ENCODE results near the gene USP30. TPM values are rescaled to one million over a fixed set of nuclear protein-coding genes. Genes with fewer than 3 reads are reported as not detected.

USP30 gene
- total RNA-seq, 1 donor = 10.1 TPM

DNA sequence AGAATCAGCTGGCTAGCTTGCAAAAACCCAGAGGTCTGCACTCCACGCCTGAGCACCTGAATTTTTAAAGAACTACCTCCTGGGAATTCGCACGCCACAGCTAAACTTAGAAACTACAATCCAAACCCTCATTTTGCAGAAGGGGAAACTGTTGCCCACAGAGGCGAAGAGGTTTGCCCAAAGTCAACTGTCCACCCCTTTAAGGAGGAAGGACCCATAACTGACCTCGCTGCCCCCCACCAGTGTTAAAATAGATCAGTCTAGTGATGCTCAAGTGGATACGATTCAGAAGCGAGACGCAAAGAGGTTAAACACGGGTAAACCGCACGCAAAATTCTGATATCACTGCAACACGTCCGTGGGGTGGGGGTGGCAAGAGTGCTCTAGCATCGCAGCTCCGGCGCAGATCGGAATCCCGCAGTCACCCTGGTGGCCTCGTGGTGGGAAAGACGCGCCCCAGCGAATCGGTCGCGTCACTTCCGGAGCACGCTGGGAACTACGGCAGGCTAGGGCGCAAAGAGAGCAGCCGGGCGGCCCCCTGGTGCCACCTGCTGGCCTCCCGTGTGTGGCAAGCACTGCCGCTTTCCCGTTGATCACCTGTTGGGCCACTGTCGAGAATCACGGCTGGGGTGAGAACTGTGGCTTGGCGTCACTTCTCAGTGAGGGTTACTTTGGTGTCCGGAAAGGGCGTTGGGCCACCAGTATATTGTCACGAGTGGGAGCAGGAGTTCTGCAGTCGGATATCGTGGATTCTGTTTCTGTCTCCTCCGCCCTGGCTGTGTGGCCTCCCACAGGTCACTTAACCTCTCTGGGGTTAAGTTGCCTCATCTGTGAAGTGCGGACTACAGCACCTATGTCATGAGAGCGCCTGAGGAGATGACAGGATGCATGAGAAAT, 40.9 kb downstream of the USP30 start, which contains the start of gene ALKBH2:
ALKBH2 (minus strand) TSS at position 451 of the 897 bp plus-strand sequence. CDS start 686 bp downstream, outside the sequence.
- Histone ChIP-seq H2AFZ (ENCODE audit: low read length) (peak within 1 kb of the TSS; percentile 90), H3K27ac (ENCODE audit: low read depth, low read length) (peak within 1 kb of the TSS; percentile 88), H3K4me1 (ENCODE audit: insufficient read depth, low read length) (peaks cover 16% of the 10 kb centered on the region), H3K79me2 (ENCODE audit: insufficient read depth, low read length) (peaks cover 15% of the 10 kb centered on the region), H3K27me3 (ENCODE audit: insufficient read depth, low read length) (no peaks in the 10 kb centered on the region), H3K36me3 (ENCODE audit: insufficient read depth, low read length) (peaks cover 13% of the 10 kb centered on the region), H4K20me1 (ENCODE audit: insufficient read depth, low read length) (peaks cover 2% of the 10 kb centered on the region), H3K4me3 (ENCODE audit: insufficient read depth, low read length) (peak within 1 kb of the TSS; percentile 77), H3K4me2 (ENCODE audit: insufficient read depth, low read length) (peak within 1 kb of the TSS; percentile 97), H3K9me3 (ENCODE audit: low read depth, low read length) (no peaks in the 10 kb centered on the region)
- TF ChIP-seq, protein P1, sequence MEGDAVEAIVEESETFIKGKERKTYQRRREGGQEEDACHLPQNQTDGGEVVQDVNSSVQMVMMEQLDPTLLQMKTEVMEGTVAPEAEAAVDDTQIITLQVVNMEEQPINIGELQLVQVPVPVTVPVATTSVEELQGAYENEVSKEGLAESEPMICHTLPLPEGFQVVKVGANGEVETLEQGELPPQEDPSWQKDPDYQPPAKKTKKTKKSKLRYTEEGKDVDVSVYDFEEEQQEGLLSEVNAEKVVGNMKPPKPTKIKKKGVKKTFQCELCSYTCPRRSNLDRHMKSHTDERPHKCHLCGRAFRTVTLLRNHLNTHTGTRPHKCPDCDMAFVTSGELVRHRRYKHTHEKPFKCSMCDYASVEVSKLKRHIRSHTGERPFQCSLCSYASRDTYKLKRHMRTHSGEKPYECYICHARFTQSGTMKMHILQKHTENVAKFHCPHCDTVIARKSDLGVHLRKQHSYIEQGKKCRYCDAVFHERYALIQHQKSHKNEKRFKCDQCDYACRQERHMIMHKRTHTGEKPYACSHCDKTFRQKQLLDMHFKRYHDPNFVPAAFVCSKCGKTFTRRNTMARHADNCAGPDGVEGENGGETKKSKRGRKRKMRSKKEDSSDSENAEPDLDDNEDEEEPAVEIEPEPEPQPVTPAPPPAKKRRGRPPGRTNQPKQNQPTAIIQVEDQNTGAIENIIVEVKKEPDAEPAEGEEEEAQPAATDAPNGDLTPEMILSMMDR (IDR thresholded peaks at IDR 0.05; ENCODE audit: extremely low read depth, low read depth, low read length) = peak; percentile 93
- DNase-seq (ENCODE audit: insufficient read length, low spot score, missing footprints) = peak; percentile 97

DNA sequence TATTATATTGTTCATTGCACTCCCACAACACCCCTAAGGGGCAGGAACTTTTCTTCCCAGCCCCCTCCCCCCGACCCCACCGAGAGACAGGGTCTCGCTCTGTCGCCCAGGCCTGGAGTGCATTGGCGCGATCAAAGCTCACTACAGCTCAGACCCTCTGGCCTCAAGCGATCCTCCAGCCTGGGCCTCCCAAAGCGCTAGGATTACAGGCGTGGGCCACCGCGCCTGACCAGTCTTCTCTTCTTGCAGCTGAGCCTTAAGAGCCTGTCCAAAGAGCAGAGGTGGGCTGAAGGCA, 44.7 kb downstream of the USP30 start:
- Histone ChIP-seq H3K4me3 (ENCODE audit: insufficient read depth, low read length) (peak overlapping the region; percentile 91), H3K27me3 (ENCODE audit: insufficient read depth, low read length) (no peaks in the 10 kb centered on the region), H4K20me1 (ENCODE audit: insufficient read depth, low read length) (no peaks in the 10 kb centered on the region), H3K36me3 (ENCODE audit: insufficient read depth, low read length) (peaks cover 2% of the 10 kb centered on the region), H3K4me2 (ENCODE audit: insufficient read depth, low read length) (peak overlapping the region; percentile 82), H3K27ac (ENCODE audit: low read depth, low read length) (no peak overlapping the region), H2AFZ (ENCODE audit: low read length) (peak overlapping the region; percentile 40), H3K4me1 (ENCODE audit: insufficient read depth, low read length) (peaks cover 29% of the 10 kb centered on the region), H3K79me2 (ENCODE audit: insufficient read depth, low read length) (peaks cover 35% of the 10 kb centered on the region), H3K9me3 (ENCODE audit: low read depth, low read length) (no peaks in the 10 kb centered on the region)
- no peak for DNase-seq (ENCODE audit: insufficient read length, low spot score, missing footprints)
- TF ChIP-seq, protein P1 (IDR thresholded peaks at IDR 0.05; ENCODE audit: extremely low read depth, low read depth, low read length) = no peak

DNA sequence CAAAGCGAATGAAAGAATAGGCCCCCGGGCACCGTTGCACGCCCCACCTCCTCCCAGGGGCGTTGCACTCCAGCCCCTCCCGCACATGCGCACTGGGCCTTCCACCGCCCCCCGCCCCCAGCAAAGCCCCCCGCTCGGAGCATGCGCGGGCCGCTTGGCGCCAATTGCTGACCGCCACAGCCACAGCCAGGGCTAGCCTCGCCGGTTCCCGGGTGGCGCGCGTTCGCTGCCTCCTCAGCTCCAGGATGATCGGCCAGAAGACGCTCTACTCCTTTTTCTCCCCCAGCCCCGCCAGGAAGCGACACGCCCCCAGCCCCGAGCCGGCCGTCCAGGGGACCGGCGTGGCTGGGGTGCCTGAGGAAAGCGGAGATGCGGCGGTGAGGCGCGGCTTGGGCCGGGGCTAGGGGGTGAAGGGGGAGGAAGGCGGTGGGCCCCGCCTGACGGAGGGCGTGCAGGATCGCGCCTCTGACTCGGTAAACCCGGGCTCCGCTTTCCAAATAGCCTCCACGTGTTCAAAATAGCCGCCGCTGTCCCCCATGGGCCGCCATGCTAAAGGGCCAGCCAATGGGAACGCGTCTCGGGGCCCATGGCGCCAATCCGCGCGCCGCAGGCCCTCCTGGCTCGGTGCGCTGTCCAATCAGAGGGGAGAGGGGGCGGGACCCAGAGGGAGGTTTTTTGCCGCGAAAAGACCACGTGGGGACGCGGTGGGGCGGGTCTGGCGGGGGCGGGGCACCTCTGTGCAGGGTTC, 45.2 kb downstream of the USP30 start, which contains the start of gene UNG:
UNG (plus strand) TSS at position 163 of the 748 bp plus-strand sequence; CDS start at position 246, 83 bp downstream.
- TF ChIP-seq, protein P1 (IDR thresholded peaks at IDR 0.05; ENCODE audit: extremely low read depth, low read depth, low read length) = no peak
- Histone ChIP-seq H3K4me2 (ENCODE audit: insufficient read depth, low read length) (peak within 1 kb of the TSS; percentile 91), H3K4me1 (ENCODE audit: insufficient read depth, low read length) (peaks cover 28% of the 10 kb centered on the region), H2AFZ (ENCODE audit: low read length) (peak within 1 kb of the TSS; percentile 96), H4K20me1 (ENCODE audit: insufficient read depth, low read length) (no peaks in the 10 kb centered on the region), H3K4me3 (ENCODE audit: insufficient read depth, low read length) (peak within 1 kb of the TSS; percentile 91), H3K27me3 (ENCODE audit: insufficient read depth, low read length) (no peaks in the 10 kb centered on the region), H3K79me2 (ENCODE audit: insufficient read depth, low read length) (peaks cover 30% of the 10 kb centered on the region), H3K36me3 (ENCODE audit: insufficient read depth, low read length) (peaks cover 2% of the 10 kb centered on the region), H3K9me3 (ENCODE audit: low read depth, low read length) (no peaks in the 10 kb centered on the region), H3K27ac (ENCODE audit: low read depth, low read length) (peak within 1 kb of the TSS; percentile 83)
- peak; percentile 100 for DNase-seq (ENCODE audit: insufficient read length, low spot score, missing footprints)

All from osteoblast (primary cell).